DOHH2 (cell line): ENCODE results near the gene DLG5.
A peak's percentile ranks its signal among the peaks of the same experiment; 100 is the strongest.

Experiments used
- H3F3A ChIP-seq: fragments of 200-600 bp; sonication (generic), shearing (Covaris generic); 2 replicates; pipeline ENCODE4 v1.6.0; 2016; ENCODE audit warnings: antibody characterized with exemption, mild to moderate bottlenecking; ENCODE audit not compliant: control insufficient read depth, insufficient read depth
- H3K27ac ChIP-seq: fragments of 200-600 bp; sonication (generic); 2 replicates; pipeline ENCODE4 v1.5.1; 2014; ENCODE audit warnings: low read depth, mild to moderate bottlenecking, low read length, moderate library complexity
- H3K27me3 ChIP-seq: fragments of 200-600 bp; sonication (generic); 2 replicates; pipeline ENCODE4 v1.6.1; 2014; ENCODE audit warnings: mild to moderate bottlenecking, low read length, mixed read lengths; ENCODE audit not compliant: control insufficient read depth
- H3K36me3 ChIP-seq: fragments of 200-600 bp; sonication (generic); 2 replicates; pipeline ENCODE4 v1.6.1; 2014; ENCODE audit warnings: mild to moderate bottlenecking, low read length, moderate library complexity, mixed read lengths; ENCODE audit not compliant: control insufficient read depth
- H3K4me1 ChIP-seq: fragments of 200-600 bp; sonication (generic); 2 replicates; pipeline ENCODE4 v1.6.1; 2014; ENCODE audit warnings: mild to moderate bottlenecking, low read length, mixed read lengths; ENCODE audit not compliant: control insufficient read depth
- H3K4me2 ChIP-seq: fragments of 200-600 bp; sonication (generic); 2 replicates; pipeline ENCODE4 v1.6.0; 2014; ENCODE audit warnings: mild to moderate bottlenecking, low read length, moderate library complexity
- H3K4me3 ChIP-seq: fragments of 200-600 bp; sonication (generic); 2 replicates; pipeline ENCODE4 v1.5.1; 2014; ENCODE audit warnings: mild to moderate bottlenecking, low read length, mixed read lengths
- H3K79me2 ChIP-seq: fragments of 200-600 bp; sonication (generic); 2 replicates; pipeline ENCODE4 v1.6.1; 2014; ENCODE audit warnings: mild to moderate bottlenecking, low read length, mixed read lengths; ENCODE audit not compliant: control insufficient read depth
- H3K9me2 ChIP-seq: fragments of 200-600 bp; sonication (generic); replicated peaks from 2 replicates; pipeline ENCODE4 v1.6.1; 2014; ENCODE audit warnings: mild to moderate bottlenecking, low read length, mixed read lengths; ENCODE audit not compliant: control insufficient read depth
- H3K9me3 ChIP-seq: fragments of 200-600 bp; sonication (generic); 2 replicates; pipeline ENCODE4 v1.6.1; 2014; ENCODE audit warnings: antibody characterized with exemption, low read length, mixed read lengths; ENCODE audit not compliant: control insufficient read depth, insufficient read depth
- H4K20me1 ChIP-seq: fragments of 200-600 bp; sonication (generic); 2 replicates; pipeline ENCODE4 v1.6.0; 2014; ENCODE audit warnings: low read depth, mild to moderate bottlenecking, antibody characterized with exemption, low read length, moderate library complexity; ENCODE audit not compliant: control insufficient read depth, insufficient read depth
- CTCF ChIP-seq: fragments of 200-600 bp; sonication (generic); IDR thresholded peaks from one replicate; pipeline ENCODE4 v1.5.1; 2014; ENCODE audit warnings: antibody characterized with exemption, mild to moderate bottlenecking, low read depth, low read length; ENCODE audit not compliant: poor library complexity, severe bottlenecking
- EZH2phosphoT487 ChIP-seq: fragments of 200-600 bp; sonication (generic); IDR thresholded peaks from 2 replicates; pipeline ENCODE4 v1.6.1; 2017; ENCODE audit warnings: borderline replicate concordance, mild to moderate bottlenecking, antibody characterized with exemption, low read length, moderate library complexity, mixed read lengths

The DLG5 gene

GRCh38 chr10:77837248-77837924 lies 89.2 kb downstream of the DLG5 start:
- Histone ChIP-seq H4K20me1 (no peaks in the 10 kb centered on the region), H3K36me3 (no peaks in the 10 kb centered on the region), H3K27me3 (no peaks in the 10 kb centered on the region), H3K9me2 (no peaks in the 10 kb centered on the region), H3K4me3 (no peak overlapping the region; the same call in 1 of the 2 replicates), H3K4me1 (peaks cover 23% of the 10 kb centered on the region), H3K9me3 (no peaks in the 10 kb centered on the region), H3F3A (no peaks in the 10 kb centered on the region), H3K27ac (peak overlapping the region; percentile 13; the same call in 1 of the 2 replicates), H3K79me2 (no peaks in the 10 kb centered on the region), H3K4me2 (peak overlapping the region; percentile 48)
- TF ChIP-seq EZH2phosphoT487 (no peak), CTCF (peak; percentile 68)

GRCh38 chr10:77836299-77836820 lies 90.2 kb downstream of the DLG5 start:
- Histone ChIP-seq H3K4me1 (peaks cover 23% of the 10 kb centered on the region), H3K9me3 (no peaks in the 10 kb centered on the region), H4K20me1 (no peaks in the 10 kb centered on the region), H3F3A (no peaks in the 10 kb centered on the region), H3K4me3 (peak overlapping the region; percentile 48), H3K36me3 (no peaks in the 10 kb centered on the region), H3K9me2 (no peaks in the 10 kb centered on the region), H3K79me2 (no peaks in the 10 kb centered on the region), H3K27ac (peak overlapping the region; percentile 71), H3K4me2 (peak overlapping the region; percentile 71), H3K27me3 (no peaks in the 10 kb centered on the region)
- TF ChIP-seq CTCF, result no peak
- no peak for TF ChIP-seq EZH2phosphoT487

- H3K9me2 ChIP-seq, result no peaks in the 10 kb centered on the region
- H3K27ac ChIP-seq, result no peak overlapping the region
- H3K9me3 ChIP-seq, result no peaks in the 10 kb centered on the region
- H4K20me1 ChIP-seq, result no peaks in the 10 kb centered on the region
- peaks cover 23% of the 10 kb centered on the region for H3K4me1 ChIP-seq
- TF ChIP-seq EZH2phosphoT487 (no peak), CTCF (no peak)
- H3K79me2 ChIP-seq, result no peaks in the 10 kb centered on the region
- peak overlapping the region; percentile 71 for H3K4me2 ChIP-seq
- no peaks in the 10 kb centered on the region for H3K27me3 ChIP-seq
- H3K36me3 ChIP-seq, result no peaks in the 10 kb centered on the region
- no peak overlapping the region for H3K4me3 ChIP-seq
- no peaks in the 10 kb centered on the region for H3F3A ChIP-seq
Observed at GRCh38 chr10:77835669-77836086, 90.9 kb downstream of the DLG5 start.
